Stimulated activated CD4-positive, alpha-beta T cell treated with anti-CD3 and anti-CD28 coated beads, Interleukin-15, amount 100 ng/mL, for 48 hours (primary cell): ENCODE measurements around the gene VPS33A.

Experiments used
- DNase-seq, 2 donors: peaks; one replicate each; pipeline ENCODE4 v3.0.0-alpha.2; 2020; ENCODE audit warnings: low read depth in 2 of 2

The VPS33A gene

GRCh38 chr12:122250536-122250935 lies 15.8 kb downstream of the VPS33A start:
- DNase-seq = no peak

- no peak for DNase-seq
Measured at GRCh38 chr12:122250047-122250446, 16.2 kb downstream of the VPS33A start.

GRCh38 chr12:122245553-122245952 lies 20.7 kb downstream of the VPS33A start:
- DNase-seq = no peak

GRCh38 chr12:122244565-122245371 lies 21.5 kb downstream of the VPS33A start:
- no peak for DNase-seq

- DNase-seq = no peak
Measured at GRCh38 chr12:122243965-122244364, 22.3 kb downstream of the VPS33A start.

GRCh38 chr12:122238861-122239260 lies 27.4 kb downstream of the VPS33A start:
- DNase-seq = no peak

- no peak for DNase-seq
Measured at GRCh38 chr12:122235741-122236140, 30.6 kb downstream of the VPS33A start.

GRCh38 chr12:122232691-122233090 lies 33.6 kb downstream of the VPS33A start:
- no peak for DNase-seq

GRCh38 chr12:122230798-122231197 lies 35.5 kb downstream of the VPS33A start:
- DNase-seq = no peak

GRCh38 chr12:122228092-122228491 lies 38.2 kb downstream of the VPS33A start:
- no peak for DNase-seq

GRCh38 chr12:122227341-122227740 lies 39.0 kb downstream of the VPS33A start:
- DNase-seq = no peak

- no peak for DNase-seq
Measured at GRCh38 chr12:122226366-122227125, 39.7 kb downstream of the VPS33A start.

GRCh38 chr12:122225683-122226365 lies 40.5 kb downstream of the VPS33A start, which contains the start of gene DIABLO:
Gene DIABLO (minus strand): TSS chr12:122226052. CDS start chr12:122226014, 38 bp downstream.
- DNase-seq = peak; percentile 100

GRCh38 chr12:122216445-122216844 lies 49.8 kb downstream of the VPS33A start:
- DNase-seq = no peak

GRCh38 chr12:122215771-122216170 lies 50.5 kb downstream of the VPS33A start:
- DNase-seq = no peak

GRCh38 chr12:122208073-122208820 lies 58.0 kb downstream of the VPS33A start:
- no peak for DNase-seq

GRCh38 chr12:122207391-122207790 lies 58.9 kb downstream of the VPS33A start:
- DNase-seq = no peak

- no peak for DNase-seq
Measured at GRCh38 chr12:122206976-122207375, 59.3 kb downstream of the VPS33A start.

- DNase-seq = no peak
Measured at GRCh38 chr12:122206111-122206881, 60.0 kb downstream of the VPS33A start.

GRCh38 chr12:122205053-122205925 lies 61.0 kb downstream of the VPS33A start:
- no peak for DNase-seq
